IMR-90 (cell line): Measurements from ENCODE around the gene KLHL34. TPM values are rescaled to one million over a fixed set of nuclear protein-coding genes. Genes with fewer than 3 reads are reported as not detected.

Experiments
- ATAC-seq: fragments of 200-7000 bp; cut with Tn5 transposase; 2 replicates; pipeline ENCODE4 v1.9.1; 2020; ENCODE audit warnings: low read depth, mild to moderate bottlenecking, moderate library complexity
- BruUV-seq: library from RNA; stranded (reverse); fragments of 400-500 nt; replicated peaks from 2 replicates; lab custom pipeline; 2021; lab: Mats Ljungman, UMichigan
- CTCF ChIA-PET: fragments of 300-600 bp; formaldehyde crosslinking; extraction: SDS; loops from one replicate; lab custom pipeline; 2021; ENCODE audit warnings: antibody characterized with exemption; lab: Yijun Ruan, JAX
- POLR2A ChIA-PET: fragments of 300-600 bp; sonication (Branson Sonifier 250); formaldehyde crosslinking; loops from one replicate; lab custom pipeline; 2022; ENCODE audit warnings: antibody characterized with exemption; ENCODE audit not compliant: unreplicated experiment; lab: Charles Lee
- DNase-seq: peaks from one replicate; pipeline ENCODE4 v3.0.0; 2013
- H2AFZ ChIP-seq: replicated peaks from 2 replicates; pipeline ENCODE3; 2013; ENCODE audit warnings: low read length, mild to moderate bottlenecking; ENCODE audit not compliant: poor library complexity
- H2AK5ac ChIP-seq: 2 replicates; pipeline ENCODE4 v1.6.1; 2013; ENCODE audit warnings: low read depth, low read length, inconsistent platforms
- H2AK9ac ChIP-seq: replicated peaks from 2 replicates; pipeline ENCODE3; 2013; ENCODE audit warnings: mild to moderate bottlenecking, low read depth, low read length, moderate library complexity; ENCODE audit not compliant: poor library complexity
- H2BK120ac ChIP-seq: 2 replicates; pipeline ENCODE4 v1.6.1; 2013; ENCODE audit warnings: low read depth, low read length, inconsistent platforms
- H2BK15ac ChIP-seq: 3 replicates; pipeline ENCODE4 v1.6.1; 2013; ENCODE audit warnings: low read depth, low read length, inconsistent platforms
- H2BK20ac ChIP-seq: 2 replicates; pipeline ENCODE4 v1.6.1; 2013; ENCODE audit warnings: low read depth, mild to moderate bottlenecking, inconsistent platforms, low read length, moderate library complexity
- H2BK5ac ChIP-seq: 2 replicates; pipeline ENCODE4 v1.6.1; 2013; ENCODE audit warnings: mild to moderate bottlenecking, low read depth, low read length, inconsistent platforms; ENCODE audit not compliant: poor library complexity, severe bottlenecking
- H3K14ac ChIP-seq: replicated peaks from 2 replicates; pipeline ENCODE4 v1.6.1; 2013; ENCODE audit warnings: low read depth, low read length, inconsistent platforms
- H3K18ac ChIP-seq: 2 replicates; pipeline ENCODE4 v1.6.1; 2013; ENCODE audit warnings: low read depth, low read length, control low read depth
- H3K23ac ChIP-seq: 2 replicates; pipeline ENCODE4 v1.6.1; 2013; ENCODE audit warnings: low read depth, low read length, inconsistent platforms
- H3K27ac ChIP-seq: 2 replicates; pipeline ENCODE4 v1.5.1; 2013; ENCODE audit warnings: mild to moderate bottlenecking, control low read depth, low read length; ENCODE audit not compliant: insufficient read depth
- H3K27me3 ChIP-seq: 2 replicates; pipeline ENCODE4 v1.6.1; 2013; ENCODE audit warnings: low read length; ENCODE audit not compliant: control insufficient read depth, insufficient read depth
- H3K36me3 ChIP-seq: 2 replicates; pipeline ENCODE4 v1.6.1; 2013; ENCODE audit warnings: low read length, mixed read lengths; ENCODE audit not compliant: control insufficient read depth, insufficient read depth
- H3K4ac ChIP-seq: 2 replicates; pipeline ENCODE4 v1.6.1; 2013; ENCODE audit warnings: low read depth, low read length, inconsistent platforms
- H3K4me1 ChIP-seq: 2 replicates; pipeline ENCODE4 v1.6.1; 2013; ENCODE audit warnings: low read length, mixed read lengths; ENCODE audit not compliant: control insufficient read depth, insufficient read depth
- H3K4me2 ChIP-seq: 2 replicates; pipeline ENCODE4 v1.6.1; 2013; ENCODE audit warnings: low read depth, mild to moderate bottlenecking, control low read depth, low read length, moderate library complexity
- H3K4me3 ChIP-seq: 2 replicates; pipeline ENCODE4 v1.5.1; 2013; ENCODE audit warnings: low read depth, mild to moderate bottlenecking, control low read depth, low read length, moderate library complexity; ENCODE audit not compliant: insufficient read depth
- H3K56ac ChIP-seq: 2 replicates; pipeline ENCODE4 v1.6.1; 2013; ENCODE audit warnings: low read length, inconsistent platforms; ENCODE audit not compliant: insufficient read depth; ENCODE audit errors: extremely low read depth
- H3K79me1 ChIP-seq, 2 experiments: 2 replicates each; pipeline ENCODE4 v1.6.1; 2013; ENCODE audit warnings: low read length in 2 of 2, inconsistent platforms in 1 of 2, low read depth in 1 of 2
- H3K9ac ChIP-seq: 2 replicates; pipeline ENCODE4 v1.6.1; 2013; ENCODE audit warnings: low read depth, low read length, control low read depth
- H3K9me1 ChIP-seq: 2 replicates; pipeline ENCODE4 v1.6.1; 2013; ENCODE audit warnings: low read length, inconsistent platforms; ENCODE audit not compliant: insufficient read depth
- H3K9me3 ChIP-seq: 2 replicates; pipeline ENCODE4 v1.6.1; 2013; ENCODE audit warnings: low read length; ENCODE audit not compliant: control insufficient read depth, insufficient read depth
- H4K20me1 ChIP-seq: 2 replicates; pipeline ENCODE4 v1.6.1; 2013; ENCODE audit warnings: low read length, inconsistent platforms; ENCODE audit not compliant: insufficient read depth
- H4K5ac ChIP-seq: 2 replicates; pipeline ENCODE4 v1.6.1; 2013; ENCODE audit warnings: mild to moderate bottlenecking, low read depth, low read length, control low read depth
- H4K8ac ChIP-seq, 2 experiments: 2 replicates each; pipeline ENCODE4 v1.6.1; 2013; ENCODE audit warnings: low read depth in 2 of 2, low read length in 2 of 2, control low read depth in 1 of 2, inconsistent platforms in 1 of 2
- H4K91ac ChIP-seq: 2 replicates; pipeline ENCODE4 v1.6.1; 2013; ENCODE audit warnings: low read depth, low read length, inconsistent platforms; ENCODE audit not compliant: insufficient read depth
- BHLHE40 ChIP-seq: fragments of 150-350 bp; IDR thresholded peaks from 2 replicates; pipeline ENCODE4 v1.6.1; 2016; ENCODE audit warnings: mild to moderate bottlenecking, low read depth, low read length
- CEBPB ChIP-seq: IDR thresholded peaks from 2 replicates; pipeline ENCODE4 v1.6.1; 2012; ENCODE audit warnings: low read depth, low read length, improper control_type of control experiment
- CHD1 ChIP-seq: IDR thresholded peaks from 2 replicates; pipeline ENCODE4 v1.6.1; 2012; ENCODE audit warnings: low read depth, low read length, improper control_type of control experiment
- CTCF ChIP-seq: conservative IDR thresholded peaks from 2 replicates; pipeline ENCODE4 v1.5.1; 2012; ENCODE audit warnings: mild to moderate bottlenecking, low read depth, low read length, improper control_type of control experiment
- FOS ChIP-seq: fragments of 150-350 bp; IDR thresholded peaks from 2 replicates; pipeline ENCODE4 v1.6.1; 2016; ENCODE audit warnings: low read depth, low read length
- MAFK ChIP-seq: IDR thresholded peaks from 2 replicates; pipeline ENCODE4 v1.6.1; 2012; ENCODE audit warnings: low read depth, low read length, improper control_type of control experiment
- MXI1 ChIP-seq: IDR thresholded peaks from 2 replicates; pipeline ENCODE4 v1.6.1; 2012; ENCODE audit warnings: low read depth, mild to moderate bottlenecking, low read length, moderate library complexity, borderline replicate concordance
- POLR2A ChIP-seq: IDR thresholded peaks from 2 replicates; pipeline ENCODE4 v1.6.1; 2012; ENCODE audit warnings: mild to moderate bottlenecking, low read depth, low read length
- RCOR1 ChIP-seq: IDR thresholded peaks from 2 replicates; pipeline ENCODE4 v1.6.1; 2012; ENCODE audit warnings: mild to moderate bottlenecking, low read length, improper control_type of control experiment; ENCODE audit not compliant: insufficient replicate concordance
- SMC3 ChIP-seq: fragments of 150-350 bp; IDR thresholded peaks from 2 replicates; pipeline ENCODE4 v1.6.1; 2016; ENCODE audit warnings: low read depth, mild to moderate bottlenecking, antibody characterized with exemption, low read length, moderate library complexity
- USF2 ChIP-seq: fragments of 150-350 bp; IDR thresholded peaks from 2 replicates; pipeline ENCODE4 v1.6.1; 2017; ENCODE audit warnings: mild to moderate bottlenecking, antibody characterized with exemption, low read length, low read depth
- dilution Hi-C: fragments of 300-500 bp; cut with HindIII; formaldehyde crosslinking; loops from one replicate; pipeline ENCODE4 v1.14.3; 2018; ENCODE audit warnings: low sequenced_read_pairs; ENCODE audit not compliant: unreplicated experiment
- in situ Hi-C: fragments of 300-500 bp; cut with MboI; formaldehyde crosslinking; loops from 3 replicates; pipeline ENCODE4 v1.14.3; 2019; ENCODE audit warnings: low sequenced_read_pairs, inconsistent platforms, mixed read lengths
- intact Hi-C: fragments of 100-400 bp; cut with micrococcal nuclease; formaldehyde crosslinking; loops from 2 replicates; pipeline ENCODE4 v1.10.0; 2022
- polyA plus RNA-seq, 3 experiments: library from polyadenylated mRNA; depleted of rRNA; stranded (reverse); fragments of >200 nt; gene quantifications; 2 replicates each; pipeline ENCODE4 v1.2.3, GENCODE V29; 2012; ENCODE audit warnings: low replicate concordance in 1 of 3
- total RNA-seq: library from RNA; depleted of rRNA; stranded (reverse); fragments of >200 nt; gene quantifications from 2 replicates; pipeline ENCODE4 v1.2.3, GENCODE V29; 2012

Gene KLHL34
- total and polyA plus RNA-seq, 2 of the 4 experiments (the other 2 are of a cell fraction), result not detected

- H3K27me3 ChIP-seq, result no peaks in the 10 kb centered on the region
- H3K4me3 ChIP-seq, result no peak overlapping the region
- no peaks in the 10 kb centered on the region for H4K20me1 ChIP-seq
- H3K14ac ChIP-seq, result no peak overlapping the region
- no TSS peak for BruUV-seq
- no peak overlapping the region for H3K56ac ChIP-seq
- ATAC-seq, result no peak
- no peaks in the 10 kb centered on the region for H3K79me1 ChIP-seq
- intact Hi-C loops (no loop called here), dilution Hi-C loops (no loop called here), in situ Hi-C loops (no loop called here)
- H2BK120ac ChIP-seq, result no peak overlapping the region
- H3K9me1 ChIP-seq, result no peaks in the 10 kb centered on the region
- H2BK15ac ChIP-seq, result no peak overlapping the region
- H3K4ac ChIP-seq, result no peak overlapping the region
- peak; percentile 1 for DNase-seq
- no peak overlapping the region for H3K4me2 ChIP-seq
- H2BK20ac ChIP-seq, result no peak overlapping the region
- H2AK5ac ChIP-seq, result no peak overlapping the region
- no peak overlapping the region for H3K27ac ChIP-seq
- no peak overlapping the region for H3K9ac ChIP-seq
- H3K9me3 ChIP-seq, result no peaks in the 10 kb centered on the region
- H2AK9ac ChIP-seq, result no peak overlapping the region
- POLR2A ChIA-PET, result no interaction called here
- TF ChIP-seq SMC3, result no peak
- no peak for TF ChIP-seq CTCF
- no peak for TF ChIP-seq BHLHE40
- TF ChIP-seq FOS, result no peak
- no peak for TF ChIP-seq USF2
- no peak for TF ChIP-seq CEBPB
- TF ChIP-seq POLR2A, result no peak
- no peak for TF ChIP-seq RCOR1
- no peak for TF ChIP-seq MAFK
- no peak for TF ChIP-seq CHD1
- TF ChIP-seq MXI1, result no peak
- CTCF ChIA-PET, result no interaction called here
- H2AFZ ChIP-seq, result no peak overlapping the region
- H3K18ac ChIP-seq, result no peak overlapping the region
- no peak overlapping the region for H4K91ac ChIP-seq
- H3K36me3 ChIP-seq, result no peaks in the 10 kb centered on the region
- no peaks in the 10 kb centered on the region for H3K4me1 ChIP-seq
- H4K5ac ChIP-seq, result no peak overlapping the region
- no peak overlapping the region for H2BK5ac ChIP-seq
- no peak overlapping the region for H4K8ac ChIP-seq
- no peak overlapping the region for H3K23ac ChIP-seq
Observed at GRCh38 chrX:21606002-21606401, 52.1 kb downstream of the KLHL34 start.
